CD4-positive, alpha-beta T cell treated with Interleukin-6 for 4 hours (primary cell): ENCODE results near the gene SCIMP.
"Not testable (repeated sequence)": the region's sequence is repeated elsewhere in the genome, so short reads cannot be mapped to it uniquely, and the experiment has no call there.

Source experiments
- DNase-seq: peaks from one replicate; pipeline ENCODE4 v3.0.0-alpha.2; 2020; ENCODE audit warnings: mixed read lengths

SCIMP gene

DNA sequence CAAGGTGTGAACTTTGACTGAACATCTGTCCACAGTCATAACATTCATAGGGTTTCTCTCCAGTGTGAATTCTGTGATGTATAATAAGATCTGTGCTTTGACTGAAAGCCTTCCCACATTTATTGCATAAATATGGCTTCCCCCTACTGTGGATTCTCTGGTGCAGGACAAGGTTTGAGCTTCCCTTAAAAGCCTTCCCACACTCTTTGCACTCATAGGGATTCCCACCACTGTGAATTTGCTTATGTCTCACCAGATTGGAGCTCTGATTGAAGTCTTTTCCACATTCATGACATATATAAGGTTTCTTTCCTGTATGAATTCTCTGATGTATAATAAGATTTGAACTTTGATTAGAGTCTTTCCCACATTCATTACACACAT is 51.3 kb downstream of the SCIMP start:
- no peak for DNase-seq

DNA sequence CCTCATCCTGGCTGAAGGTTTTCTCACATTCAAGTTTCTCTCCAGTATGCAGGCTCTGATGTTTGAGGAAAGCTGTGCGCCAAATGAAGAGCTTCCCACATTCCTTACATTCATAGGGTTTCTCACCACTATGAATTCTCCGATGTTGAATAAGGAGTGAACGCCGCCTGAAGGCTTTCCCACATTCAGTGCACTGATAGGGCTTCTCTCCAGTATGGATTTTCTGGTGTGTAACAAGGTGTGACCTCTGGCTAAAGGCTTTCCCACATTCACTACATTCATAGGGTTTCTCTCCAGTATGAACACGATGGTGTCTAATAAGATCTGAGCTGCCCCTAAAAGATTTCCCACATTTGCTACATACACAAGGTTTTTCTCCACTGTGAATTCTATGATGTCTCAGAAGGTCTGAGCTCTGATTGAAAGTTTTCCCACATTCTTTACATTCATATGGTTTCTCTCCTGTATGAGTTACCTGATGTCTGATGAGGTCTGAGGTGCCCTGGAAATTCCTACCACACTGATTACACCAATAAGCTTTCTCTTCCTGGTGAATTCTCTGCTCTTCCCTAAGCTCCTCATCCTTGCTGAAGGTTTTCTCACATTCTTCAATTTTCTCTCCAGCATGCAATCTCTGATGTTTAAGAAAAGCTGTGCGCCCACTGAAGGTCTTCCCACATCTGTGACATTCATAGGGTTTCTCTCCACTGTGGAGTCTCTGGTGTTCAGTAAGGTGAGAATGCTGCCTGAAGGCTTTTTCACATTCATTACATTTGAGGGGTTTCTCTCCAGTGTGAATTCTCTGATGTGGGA is 51.9 kb downstream of the SCIMP start:
- DNase-seq = no peak

- no peak for DNase-seq
Measured at GRCh38 chr17:5181509-5182305, 53.0 kb downstream of the SCIMP start.

DNA sequence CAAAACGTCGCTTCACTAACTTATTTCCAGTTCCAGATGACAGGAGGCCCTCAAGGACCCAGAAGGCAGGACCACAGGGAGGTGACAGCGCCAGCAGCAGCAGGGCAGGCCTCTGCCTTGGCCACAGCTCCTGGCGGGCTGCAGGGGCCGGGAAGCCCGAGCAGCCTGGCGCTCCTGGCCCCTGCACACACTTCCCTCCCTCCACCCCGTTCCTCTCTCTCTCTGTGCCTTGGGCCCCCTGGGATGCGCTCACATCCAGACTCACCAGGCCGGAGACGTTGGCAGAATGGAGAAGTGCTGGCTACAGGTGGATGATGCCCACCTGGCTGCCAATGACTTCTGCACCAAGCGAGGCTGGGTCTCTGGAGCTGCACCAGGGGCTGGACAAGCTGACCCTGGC is 55.7 kb downstream of the SCIMP start:
- DNase-seq = no peak

- DNase-seq = not testable (repeated sequence)
Measured at GRCh38 chr17:5175027-5175426, 59.6 kb downstream of the SCIMP start.

DNA sequence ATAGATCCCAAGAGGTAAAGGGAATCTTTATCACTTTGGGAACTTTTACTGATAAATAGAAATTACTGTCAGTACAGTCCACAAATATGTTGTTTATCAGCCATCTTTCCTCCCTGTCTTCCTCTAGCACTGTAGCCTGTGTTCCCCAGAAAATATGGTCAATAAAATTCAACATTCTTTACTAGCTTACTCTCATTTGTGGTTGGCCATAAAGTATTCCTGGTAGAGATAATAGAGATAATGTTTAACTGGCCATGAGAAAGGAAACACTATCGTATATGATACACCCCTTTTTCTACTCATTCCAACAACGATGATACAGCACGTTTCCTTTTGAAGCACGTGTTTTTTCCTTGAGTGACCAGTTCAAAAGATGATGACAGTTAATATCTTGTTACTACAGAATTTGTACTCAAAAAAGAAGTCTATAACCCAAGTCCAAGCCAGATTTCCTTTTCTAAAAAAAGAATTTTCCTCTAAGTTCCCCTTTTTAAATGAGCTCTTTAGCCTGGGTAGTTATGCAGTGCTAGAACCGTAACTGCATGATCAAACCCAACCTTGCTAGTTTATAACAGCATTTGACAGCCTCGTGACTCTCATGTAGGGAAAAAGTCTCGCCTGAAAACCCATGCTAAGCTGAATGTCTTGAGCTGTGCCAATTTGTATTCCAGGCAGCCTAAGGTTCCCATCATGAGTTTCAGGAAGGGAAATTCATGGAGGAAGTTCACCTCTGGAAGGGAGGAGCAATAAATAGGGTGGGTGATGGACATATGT is 68.7 kb downstream of the SCIMP start:
- DNase-seq = not testable (repeated sequence)

DNA sequence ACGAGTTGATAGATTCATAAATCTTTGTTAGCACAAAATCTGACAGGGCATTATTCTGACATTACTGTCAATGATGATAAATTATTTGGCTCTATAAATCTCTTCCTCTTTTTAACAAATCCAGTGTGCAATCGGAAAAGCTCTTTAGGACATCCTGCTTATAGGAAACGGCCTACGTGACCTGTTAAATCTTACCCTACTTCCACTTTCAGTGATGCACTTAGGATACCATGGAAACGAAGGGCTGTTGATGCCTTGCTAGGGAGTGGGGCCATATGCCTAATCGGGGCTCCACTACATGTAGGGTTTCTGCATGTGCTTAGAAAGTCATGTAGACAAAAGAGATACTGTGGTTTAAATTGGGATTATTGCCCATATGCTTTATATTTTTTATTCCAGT is 70.2 kb downstream of the SCIMP start:
- DNase-seq = no peak

DNA sequence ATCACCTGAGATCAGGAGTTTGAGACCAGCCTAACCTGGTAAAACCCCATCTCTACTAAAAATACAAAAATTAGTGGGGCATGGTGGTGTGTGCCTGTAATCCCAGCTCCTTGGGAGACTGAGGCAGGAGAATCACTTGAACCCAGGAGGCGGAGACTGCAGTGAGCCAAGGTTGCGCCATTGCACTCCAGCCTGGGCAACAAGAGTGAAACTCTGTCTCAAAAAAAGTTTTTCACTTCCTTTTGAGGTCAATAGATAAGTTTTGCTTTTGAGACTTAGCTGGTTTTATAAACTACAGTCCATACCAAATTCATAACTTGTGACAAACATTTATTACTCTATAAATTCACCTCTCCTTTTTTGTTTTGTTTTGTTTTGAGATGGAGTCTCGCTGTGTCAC is 72.9 kb downstream of the SCIMP start:
- not testable (repeated sequence) for DNase-seq

GRCh38 chr17:5160702-5161101 is 74.0 kb downstream of the SCIMP start:
- not testable (repeated sequence) for DNase-seq
